NCI-H2107 (cell line): Measurements from ENCODE around the gene TBC1D2B.
"Not testable (repeated sequence)": the region's sequence is repeated elsewhere in the genome, so short reads cannot be mapped to it uniquely, and the experiment has no call there.

Experiments
- DNase-seq: peaks from one replicate; lab custom pipeline; 2025; lab: John Stamatoyannopoulos, UW

Gene TBC1D2B

DNA sequence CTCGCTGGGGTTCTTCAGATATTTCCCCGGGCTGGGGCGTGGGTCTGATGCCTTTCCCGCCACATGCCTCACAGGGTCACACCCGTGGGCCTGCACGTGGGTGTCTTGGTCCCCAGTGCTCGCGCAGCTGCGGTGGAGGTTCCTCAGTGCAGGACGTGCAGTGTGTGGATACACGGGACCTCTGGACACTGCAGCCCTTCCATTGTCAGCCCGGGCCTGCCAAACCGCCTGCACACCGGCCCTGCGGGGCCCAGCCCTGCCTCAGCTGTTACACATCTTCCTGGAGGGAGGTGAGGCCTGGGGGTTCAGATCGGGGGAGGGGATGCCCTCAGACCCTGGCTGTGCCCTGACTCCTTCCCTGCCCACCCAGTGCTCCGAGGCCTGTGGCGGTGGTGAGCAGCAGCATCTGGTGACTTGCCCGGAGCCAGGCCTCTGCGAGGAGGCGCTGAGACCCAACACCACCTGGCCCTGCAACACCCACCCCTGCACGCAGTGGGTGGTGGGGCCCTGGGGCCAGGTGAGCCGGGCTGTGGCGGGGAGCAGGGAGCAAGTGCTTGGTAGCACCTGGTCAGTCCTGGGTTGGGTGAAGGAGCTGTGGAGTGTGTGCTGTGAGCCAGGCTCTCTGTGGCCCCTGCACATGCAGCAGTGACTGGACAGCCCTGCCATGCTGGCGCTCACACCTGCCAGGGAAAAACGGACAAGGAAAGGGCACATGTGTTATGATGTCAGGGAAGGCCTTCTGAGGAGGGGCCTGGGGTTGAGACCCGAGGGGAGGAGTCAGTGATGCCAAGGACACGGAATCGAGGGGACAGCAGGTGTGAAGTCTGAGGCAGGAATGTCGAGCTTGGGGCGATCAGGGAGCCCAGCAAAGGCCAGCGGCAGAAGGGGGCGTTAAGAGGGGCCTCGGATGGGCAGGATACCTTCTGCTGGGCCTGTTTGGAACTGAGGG lies 88.9 kb downstream of the TBC1D2B start:
- DNase-seq: no peak

DNA sequence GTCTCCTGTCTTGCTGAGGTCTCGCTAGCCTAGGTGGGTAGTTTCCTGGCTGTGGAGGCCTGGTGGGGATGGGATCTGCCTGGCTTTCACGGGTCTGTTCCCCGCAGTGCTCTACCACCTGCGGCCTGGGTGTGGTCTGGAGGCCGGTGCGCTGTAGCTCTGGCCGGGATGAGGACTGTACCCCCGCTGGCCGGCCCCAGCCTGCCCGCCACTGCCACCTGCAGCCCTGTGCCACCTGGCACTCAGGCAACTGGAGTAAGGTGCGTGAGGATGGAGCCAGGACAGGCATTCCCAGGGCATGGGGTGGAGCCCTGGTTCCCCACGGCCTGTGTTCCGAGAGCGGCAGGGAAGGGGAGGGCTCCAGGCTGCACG lies 89.8 kb downstream of the TBC1D2B start:
- not testable (repeated sequence) for DNase-seq

DNA sequence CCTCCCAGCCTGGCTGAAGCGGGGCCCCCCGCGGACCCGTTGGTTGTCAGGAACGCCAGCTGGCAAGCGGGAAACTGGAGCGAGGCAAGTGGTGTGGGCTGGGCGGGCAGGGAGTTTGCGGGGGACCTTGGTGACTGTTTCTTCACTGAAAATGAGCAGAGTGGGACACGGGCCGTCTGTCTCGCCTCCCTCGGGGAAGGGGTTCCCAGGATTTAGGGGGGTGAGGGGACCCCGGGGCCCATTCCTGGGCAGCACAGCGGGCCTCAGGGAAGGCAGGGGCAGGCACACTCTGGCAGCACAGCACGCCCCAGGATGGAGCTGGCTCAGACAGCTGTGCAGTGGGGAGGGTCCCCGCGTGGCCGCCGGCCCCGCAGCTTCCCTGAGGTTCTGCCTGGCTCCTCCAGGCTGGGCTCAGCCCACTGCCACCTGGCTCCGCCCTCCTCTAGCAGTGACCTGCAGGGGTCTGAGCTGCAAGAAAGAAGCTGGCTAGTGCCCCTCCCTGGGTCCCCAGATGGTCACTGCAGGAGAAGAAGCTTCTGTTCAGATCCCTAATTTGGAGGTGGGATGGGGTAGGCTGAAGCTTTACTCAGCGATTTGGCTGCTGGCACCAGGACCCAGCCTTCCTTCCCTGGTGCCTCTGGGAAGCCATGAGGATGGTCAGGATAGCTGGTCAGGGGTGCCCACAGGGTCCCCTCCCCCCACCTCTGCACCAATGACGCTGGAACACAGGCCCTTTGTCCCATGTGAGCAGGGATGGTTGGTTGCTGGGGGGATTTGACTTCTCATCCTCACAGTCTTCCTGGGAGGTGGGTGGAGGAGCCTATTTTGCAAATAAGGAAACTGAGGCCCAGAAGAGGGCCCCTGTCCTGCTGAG lies 90.4 kb downstream of the TBC1D2B start:
- DNase-seq: peak; percentile 10

DNA sequence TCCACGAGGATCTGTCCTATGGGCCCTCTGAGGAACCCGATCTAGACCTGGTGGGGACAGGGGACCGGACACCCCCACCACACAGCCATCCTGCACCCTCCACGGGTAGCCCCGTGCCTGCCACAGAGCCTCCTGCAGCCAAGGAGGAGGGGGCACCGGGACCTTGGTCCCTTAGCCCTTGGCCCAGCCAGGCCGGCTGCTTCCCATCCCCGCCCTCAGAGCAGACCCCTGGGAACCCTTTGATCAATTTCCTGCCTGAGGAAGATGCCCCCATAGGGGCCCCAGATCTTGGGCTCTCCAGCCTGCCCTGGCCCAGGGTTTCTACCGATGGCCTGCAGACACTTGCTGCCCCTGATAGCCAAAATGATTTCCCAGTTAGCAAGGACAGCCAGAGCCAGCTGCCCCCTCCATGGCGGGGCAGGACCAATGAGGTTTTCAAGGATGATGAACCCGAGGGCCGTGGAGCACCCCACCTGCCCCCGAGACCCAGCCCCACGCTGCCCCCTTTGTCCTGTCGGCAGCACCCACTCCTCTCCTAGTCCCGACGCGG lies 91.5 kb downstream of the TBC1D2B start:
- no peak for DNase-seq

DNA sequence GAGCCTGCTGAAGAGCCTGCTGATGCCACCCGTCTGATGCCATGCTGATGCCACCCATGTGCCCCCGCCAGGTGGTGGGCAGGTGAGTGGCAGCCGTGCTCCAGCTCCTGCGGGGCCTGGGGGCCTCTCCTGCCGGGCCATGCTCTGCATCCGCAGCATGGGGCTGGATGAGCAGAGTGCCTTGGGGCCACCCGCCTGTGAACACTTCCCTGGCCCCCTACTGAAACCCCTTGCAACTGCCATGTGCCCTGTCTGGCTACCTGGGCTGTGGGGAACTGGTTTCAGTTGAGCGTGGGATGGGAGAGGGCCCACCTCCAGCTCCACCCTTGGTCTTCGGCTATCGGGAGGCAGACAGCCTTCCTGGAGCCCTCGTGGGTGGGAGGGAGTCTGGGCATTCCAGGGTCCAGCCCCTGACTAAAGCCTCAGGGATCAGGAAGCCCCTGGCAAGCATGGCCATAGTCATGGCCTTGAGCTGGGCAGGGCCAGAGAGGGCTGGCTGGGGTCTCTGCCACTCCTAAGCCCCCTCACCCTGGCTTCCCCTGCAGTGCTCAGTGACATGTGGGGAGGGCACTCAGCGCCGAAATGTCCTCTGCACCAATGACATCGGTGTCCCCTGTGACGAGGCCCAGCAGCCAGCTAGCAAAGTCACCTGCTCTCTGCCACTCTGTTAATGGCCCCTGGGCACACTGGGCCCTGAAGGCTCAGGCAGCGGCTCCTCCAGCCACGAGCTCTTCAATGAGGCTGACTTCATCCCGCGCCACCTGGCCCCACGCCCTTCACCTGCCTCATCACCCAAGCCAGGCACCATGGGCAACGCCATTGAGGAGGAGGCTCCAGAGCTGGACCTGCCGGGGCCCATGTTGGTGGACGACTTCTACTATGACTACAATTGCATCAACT lies 92.2 kb downstream of the TBC1D2B start:
- DNase-seq: no peak

DNA sequence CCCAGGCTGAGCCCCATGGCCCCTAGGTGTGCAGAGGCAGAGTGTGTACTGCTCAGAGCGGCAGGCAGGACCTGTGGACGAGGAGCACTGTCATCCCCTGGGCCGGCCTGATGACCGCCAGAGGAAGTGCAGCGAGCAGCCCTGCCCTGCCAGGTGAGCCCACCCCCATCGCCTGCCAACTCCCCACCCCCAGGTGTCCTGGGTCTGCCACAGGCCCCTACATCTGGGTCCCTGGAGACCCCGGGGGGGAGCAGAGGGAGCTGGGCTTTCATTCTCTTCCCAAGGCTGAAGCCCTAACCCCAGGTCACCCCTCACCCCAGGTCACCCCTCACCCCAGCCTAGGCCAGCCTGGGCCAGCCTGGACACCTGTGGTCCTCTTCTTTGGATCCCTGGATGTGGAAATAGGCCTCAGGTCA lies 93.1 kb downstream of the TBC1D2B start:
- no peak for DNase-seq

DNA sequence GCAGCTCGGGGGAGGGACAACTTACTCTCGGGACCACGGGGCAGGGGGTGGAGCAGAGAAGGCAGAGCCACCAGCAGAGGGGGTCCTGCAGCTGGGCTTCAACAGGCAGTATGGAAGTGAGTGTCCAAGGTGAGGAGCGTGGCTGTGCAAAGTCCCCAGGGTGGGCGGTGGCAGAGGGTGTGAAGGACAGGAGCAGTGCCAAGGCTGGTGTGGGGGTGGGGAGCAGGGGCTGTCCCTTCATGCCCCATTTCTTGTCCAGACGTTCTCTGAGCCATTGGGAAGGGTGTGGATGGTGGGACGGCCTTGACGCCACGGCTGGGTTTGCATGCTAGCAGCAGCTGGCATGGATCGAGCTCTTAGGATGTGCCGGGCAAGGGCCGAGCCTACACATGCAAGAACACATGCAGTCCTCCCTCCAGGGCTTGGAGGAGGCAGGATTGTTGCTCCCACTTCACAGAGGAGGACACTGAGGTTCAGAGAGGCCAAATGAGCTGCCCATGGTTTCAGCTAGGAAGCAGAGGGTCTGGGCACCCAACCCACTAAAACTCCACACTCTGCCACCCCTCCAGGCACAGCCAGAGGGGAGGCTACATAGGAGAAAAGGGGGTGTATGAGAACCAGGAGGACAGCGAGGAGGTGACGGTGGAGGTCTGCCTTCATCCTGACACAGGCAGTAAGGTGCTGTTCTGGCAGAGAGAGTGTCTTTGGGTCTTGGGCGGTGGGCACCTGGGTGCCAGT lies 93.6 kb downstream of the TBC1D2B start:
- DNase-seq: no peak

DNA sequence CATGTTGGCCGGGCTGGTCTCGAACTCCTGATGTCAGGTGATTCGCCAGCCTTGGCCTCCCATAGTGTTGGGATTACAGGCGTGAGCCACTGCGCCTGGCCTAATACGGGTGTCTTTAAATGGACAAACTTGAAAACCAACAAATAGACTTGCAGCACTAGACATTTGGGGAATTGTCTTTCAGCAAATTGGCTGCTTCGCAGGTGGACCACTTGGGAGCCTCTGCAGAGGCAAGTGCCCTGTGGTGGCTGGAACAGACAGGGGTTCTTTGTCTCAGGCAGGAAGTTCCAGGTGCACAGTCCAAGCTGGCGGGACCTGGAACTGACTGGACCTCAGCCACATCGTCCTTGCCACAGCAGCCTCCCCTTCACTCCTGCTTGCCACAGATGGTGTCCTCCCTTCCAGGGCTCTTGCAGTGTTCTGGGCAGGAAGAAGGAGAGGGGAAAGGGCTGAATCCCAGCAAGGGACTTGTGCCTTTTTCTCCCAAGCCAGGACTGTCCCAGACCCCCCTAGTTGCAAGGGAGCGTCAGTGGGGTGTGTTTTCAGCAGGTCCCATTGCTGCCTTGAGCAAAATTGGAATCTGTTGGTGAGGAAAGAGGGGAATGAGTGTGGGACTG lies 94.3 kb downstream of the TBC1D2B start:
- DNase-seq: no peak

DNA sequence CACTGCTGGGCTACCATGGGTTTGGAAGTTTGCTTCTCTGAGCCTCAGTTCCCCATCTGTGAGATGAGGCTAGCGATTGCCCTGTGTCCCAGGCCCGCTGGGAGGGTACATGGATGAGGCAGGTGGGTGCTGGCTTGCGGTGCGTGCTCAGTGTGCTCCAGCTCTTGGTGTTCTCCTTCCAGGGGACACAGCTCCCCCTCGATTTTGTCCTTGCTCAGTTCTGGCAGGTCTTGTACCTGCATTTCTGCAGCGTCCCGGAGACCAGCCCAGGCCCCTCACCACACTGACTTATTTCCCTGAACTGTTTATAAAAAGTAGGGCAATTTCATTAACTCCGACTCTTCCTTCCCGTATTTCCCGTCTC lies 95.4 kb downstream of the TBC1D2B start:
- DNase-seq: no peak

DNA sequence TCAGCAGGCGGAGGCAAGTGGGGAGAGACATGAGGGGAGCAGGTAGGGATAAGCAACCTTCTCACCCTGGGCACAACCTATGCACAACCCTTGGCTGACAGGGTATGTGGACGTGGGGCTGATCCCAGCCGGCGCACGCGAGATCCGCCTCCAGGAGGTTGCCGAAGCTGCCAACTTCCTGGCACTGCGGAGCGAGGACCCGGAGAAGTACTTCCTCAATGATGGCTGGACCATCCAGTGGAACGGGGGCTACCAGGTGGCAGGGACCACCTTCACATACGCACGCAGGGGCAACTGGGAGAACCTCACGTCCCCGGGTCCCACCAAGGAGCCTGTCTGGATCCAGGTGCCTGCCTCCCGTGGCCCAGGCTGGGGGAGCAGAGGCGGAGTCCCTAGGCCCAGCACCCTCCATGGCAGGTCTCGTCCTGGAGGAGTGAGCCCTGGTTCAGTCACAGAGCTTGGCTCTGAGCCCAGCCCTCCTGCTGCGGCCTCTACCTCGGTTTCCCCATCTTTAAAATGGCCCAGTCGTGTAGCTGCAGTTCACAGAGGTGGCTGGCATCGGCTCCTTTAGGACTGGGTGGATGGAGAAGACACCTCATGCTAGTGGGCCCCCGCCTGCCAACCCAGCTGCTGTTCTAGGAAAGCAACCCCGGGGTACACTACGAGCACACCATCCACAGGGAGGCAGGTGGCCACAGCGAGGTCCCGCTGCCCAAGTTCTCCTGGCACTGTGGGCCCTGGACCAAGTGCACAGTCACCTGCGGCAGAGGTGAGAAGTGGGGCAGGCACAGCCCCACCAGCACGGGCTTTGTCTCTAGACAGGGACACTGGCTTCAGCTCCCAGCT lies 96.0 kb downstream of the TBC1D2B start:
- DNase-seq: no peak

DNA sequence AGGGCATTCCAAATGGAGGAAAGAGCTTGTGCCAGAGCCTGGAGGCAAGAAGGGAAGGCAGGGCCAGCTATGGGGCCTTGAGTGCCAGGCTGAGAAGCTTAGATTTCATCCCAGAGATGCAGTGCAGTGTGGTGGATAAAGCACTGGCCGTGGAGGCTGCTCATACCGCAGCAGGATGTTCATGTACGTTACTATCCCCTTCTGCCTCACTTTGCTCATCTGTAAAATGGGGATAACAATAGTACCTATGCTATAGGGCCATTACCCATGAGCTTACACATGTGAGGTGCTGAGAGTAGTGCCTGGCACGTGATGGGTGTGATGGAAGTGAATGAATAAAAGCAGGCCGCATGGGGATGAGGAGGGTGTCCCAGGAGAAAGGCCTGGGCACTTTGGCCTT lies 96.8 kb downstream of the TBC1D2B start:
- not testable (repeated sequence) for DNase-seq

DNA sequence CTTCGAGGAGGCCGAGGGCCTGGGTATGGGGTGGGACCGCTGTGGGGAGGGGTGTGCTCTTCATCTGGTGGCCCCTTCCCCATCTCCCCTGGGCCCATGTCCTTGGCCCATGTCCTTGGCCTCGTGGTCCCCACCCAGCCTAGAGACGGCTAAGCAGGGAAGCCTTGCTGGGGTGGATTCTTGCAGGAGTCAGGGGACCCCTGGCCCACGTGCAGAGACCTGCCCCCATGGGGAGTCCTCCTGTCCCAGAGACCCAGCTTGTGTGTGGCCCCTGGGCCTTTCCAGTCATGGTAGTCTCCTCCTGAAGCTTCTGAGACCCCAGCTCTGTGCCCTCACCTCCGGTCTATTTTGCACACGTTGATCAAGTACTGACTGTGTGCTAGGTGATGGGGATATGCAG lies 97.4 kb downstream of the TBC1D2B start:
- DNase-seq: no peak

DNA sequence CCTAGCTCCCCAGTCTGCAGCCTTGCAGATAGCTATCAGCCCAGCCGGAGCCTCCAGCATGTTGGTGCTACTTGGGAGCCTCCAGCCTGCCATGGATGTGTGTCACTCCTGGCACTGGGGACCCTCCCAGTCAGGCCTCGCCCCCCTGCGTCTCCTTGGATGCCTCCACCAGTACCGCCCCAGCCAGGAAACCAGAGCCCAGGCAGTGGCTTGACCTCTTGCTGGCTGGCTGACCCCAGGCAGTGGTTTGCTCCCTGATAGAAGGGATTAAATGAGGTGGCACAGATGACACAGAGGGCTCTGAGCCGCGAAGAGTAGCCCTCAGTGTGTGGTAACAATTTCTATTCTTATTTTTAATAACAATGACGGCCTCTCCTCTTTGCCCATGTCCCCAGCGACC lies 98.4 kb downstream of the TBC1D2B start:
- not testable (repeated sequence) for DNase-seq

DNA sequence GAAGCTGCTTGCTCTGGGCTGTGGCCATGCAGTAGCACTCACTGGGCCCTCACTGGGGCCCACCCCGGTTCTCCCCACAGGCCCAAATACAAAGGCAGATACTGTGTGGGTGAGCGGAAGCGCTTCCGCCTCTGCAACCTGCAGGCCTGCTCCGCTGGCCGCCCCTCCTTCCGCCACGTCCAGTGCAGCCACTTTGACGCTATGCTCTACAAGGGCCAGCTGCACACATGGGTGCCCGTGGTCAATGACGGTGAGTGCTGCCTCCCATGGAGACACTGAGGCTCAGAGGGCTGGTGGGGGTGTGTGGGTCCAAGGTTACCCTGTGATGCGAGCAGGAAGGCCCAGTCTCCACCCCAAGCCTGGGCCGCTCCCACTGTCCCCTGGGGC lies 98.8 kb downstream of the TBC1D2B start:
- not testable (repeated sequence) for DNase-seq

DNA sequence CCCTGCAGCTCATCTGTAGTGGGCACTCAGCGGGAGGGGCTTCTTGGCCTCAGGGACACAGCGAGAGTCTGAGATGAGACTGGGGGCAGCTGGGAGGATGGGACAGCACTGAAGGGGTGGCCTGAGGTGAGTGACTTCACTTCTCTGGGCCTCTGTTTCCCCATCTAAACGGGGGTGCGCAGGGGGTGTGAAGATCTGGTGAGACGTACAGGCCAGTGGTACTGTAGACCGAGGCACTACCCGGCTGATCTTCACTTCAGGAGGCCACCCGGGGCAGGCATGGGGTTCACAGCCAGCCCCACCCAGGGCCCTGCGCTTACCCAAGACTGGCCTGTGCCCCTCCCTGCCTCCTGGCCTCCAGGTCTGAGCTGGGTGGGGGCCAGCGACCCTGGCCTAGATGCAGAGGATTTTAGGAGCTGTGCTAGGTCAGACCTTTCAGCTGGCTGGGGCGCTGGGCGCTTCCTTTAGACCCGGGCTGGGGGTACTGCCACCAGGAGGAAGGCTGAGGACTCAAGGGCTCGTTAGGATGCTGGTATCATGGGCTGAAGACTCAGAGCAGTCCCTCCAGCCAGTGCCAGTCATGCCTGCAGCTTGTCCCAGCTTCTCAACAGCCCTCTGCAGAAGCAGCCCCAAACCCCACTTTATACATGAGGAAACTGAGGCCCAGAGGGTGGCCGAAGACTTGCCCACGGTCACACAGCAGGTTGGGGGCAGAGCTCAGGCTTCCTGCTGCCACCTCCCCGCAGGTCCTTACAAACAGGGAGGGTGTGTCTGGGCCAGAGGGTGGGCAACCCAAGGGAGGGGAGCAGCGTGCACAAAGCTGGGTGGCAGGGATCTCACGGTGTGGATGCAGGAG lies 99.4 kb downstream of the TBC1D2B start:
- DNase-seq: not testable (repeated sequence)

DNA sequence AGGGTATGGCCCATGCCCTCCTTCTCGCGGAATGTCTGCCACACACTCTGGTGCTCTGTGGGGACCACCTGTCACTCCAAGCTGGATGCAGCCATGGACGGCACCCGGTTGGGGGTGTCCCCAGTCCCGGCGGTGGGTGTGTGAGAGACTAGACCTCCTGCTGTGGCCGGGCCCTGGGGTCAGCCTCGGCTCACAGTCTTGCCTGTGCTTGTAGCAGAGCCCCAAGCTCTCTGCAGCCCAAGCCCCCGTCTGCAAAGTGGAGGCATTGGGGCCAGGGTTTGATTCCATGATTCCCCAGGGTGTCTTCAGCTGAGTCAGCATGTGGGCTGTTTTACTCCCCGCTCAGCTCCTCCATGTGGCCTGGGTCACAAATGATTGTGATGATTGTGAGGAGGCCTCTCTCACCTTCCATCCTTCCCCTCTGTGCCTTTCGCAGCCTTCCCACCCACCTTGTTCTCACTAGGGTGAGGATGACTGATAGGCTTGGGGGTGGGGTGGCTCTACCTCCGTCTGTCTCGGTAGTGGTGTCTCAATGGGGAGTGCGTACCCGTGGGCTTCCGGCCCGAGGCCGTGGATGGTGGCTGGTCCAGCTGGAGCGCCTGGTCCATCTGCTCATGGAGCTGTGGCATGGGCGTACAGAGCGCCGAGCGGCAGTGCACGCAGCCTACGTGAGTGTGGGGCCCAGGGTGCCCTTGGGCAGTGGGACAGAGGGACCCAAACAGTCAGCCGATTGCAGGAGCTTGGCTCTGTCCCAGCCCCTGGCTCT lies 100.6 kb downstream of the TBC1D2B start:
- DNase-seq: not testable (repeated sequence)

DNA sequence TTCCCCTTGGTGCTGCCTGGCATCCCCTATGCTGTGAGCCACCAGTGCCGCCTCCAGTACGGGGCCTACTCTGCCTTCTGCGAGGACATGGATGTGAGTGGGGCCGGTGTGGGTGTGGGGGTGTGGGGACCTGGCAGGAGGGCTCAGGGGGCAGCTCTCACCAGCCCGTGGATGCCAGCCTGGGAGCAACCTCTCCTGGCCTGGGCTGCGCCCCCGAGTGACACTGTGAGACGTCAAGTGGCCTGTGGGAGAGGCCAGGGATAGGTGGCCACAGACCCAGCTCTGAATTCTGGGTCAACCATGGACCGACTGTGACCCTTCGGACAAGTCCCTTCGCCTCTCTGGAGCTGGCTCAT lies 101.4 kb downstream of the TBC1D2B start:
- DNase-seq: not testable (repeated sequence)
